ENCODE data around the gene DUSP12.

The DUSP12 gene

DNA sequence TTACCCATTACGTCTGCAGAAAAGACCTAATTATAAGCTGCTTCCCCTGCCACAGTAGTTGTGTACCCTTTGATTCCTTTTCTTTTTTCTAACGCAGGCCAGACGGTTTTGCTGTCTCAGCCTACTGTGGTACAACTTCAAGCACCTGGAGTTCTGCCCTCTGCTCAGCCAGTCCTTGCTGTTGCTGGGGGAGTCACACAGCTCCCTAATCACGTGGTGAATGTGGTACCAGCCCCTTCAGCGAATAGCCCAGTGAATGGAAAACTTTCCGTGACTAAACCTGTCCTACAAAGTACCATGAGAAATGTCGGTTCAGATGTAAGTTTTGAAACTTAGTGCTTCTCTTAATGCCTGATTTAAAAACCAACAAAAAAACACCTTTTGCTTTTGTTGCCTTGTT, 52.4 kb downstream of the DUSP12 start:
- in situ Hi-C loops (cut with MboI; ENCODE audit: low sequenced_read_pairs), result no loop called here

- in situ Hi-C loops (cut with MboI; ENCODE audit: low sequenced_read_pairs), result no loop called here
Measured at GRCh38 chr1:161803181-161803580, 53.6 kb downstream of the DUSP12 start.

DNA sequence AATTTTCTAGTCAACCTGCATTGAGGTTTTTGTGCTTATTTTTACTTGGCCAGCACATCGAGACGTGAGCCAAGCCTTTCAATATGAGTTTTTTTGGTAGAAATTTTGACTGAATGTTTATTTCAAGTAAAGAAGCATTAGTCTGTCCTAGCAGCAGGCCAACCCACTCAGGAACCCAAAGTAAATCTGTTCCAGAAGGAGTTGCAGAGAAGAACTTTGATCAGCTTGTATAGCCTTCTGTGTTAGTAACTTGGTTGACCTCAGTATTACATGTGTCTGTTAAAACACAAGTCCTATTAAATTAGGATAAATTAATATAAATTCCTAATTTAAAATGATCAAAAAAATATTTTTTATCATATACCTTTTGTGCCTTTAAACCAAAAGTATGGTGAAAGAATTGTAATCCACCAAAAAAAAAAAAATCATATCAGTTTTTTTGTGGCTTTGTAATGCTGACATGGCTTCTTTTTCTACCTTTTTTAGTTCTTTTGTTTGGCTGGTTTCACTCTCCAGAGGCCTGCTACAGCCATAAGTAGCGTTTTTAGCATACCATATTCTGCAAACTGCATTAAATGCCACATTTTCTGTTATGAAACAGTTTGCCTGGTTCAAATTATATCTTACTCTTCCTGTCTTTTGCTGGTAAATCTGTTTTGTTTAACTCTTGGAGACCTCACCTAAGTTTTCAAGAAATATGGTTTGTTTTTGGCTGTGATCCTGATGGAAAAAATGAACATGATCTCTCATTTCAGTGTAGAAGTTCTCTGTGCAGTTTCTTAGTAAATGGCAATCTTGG, 56.0 kb downstream of the DUSP12 start:
- in situ Hi-C loops (cut with MboI; ENCODE audit: low sequenced_read_pairs), result no loop called here

Measured in HL-60/S4 treated with retinoic acid at 250 ng/mL for 4 days and 3 days (cell line).